ENCODE data around the gene CDA.

DNA sequence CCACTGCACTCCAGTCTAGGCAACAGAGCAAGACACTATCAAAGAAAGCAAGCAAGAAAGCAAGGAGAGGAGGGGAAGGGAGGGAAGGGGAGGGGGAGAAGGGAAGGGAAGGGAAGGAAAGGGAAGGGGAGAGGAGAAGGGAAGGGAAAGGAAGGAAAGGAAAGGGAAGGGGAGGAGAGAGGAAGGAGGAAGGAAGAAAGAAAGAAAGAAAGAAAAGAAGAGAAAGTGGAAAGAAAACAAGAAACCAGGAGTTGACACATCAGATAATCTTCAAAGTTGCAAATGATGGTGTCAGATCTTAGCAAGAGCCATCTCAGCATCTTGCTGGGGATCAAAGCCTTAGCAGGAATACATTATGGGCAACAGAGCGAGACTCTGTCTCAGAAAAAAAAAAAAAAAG, 14.9 kb upstream of the CDA start:
- TF ChIP-seq, protein P1, sequence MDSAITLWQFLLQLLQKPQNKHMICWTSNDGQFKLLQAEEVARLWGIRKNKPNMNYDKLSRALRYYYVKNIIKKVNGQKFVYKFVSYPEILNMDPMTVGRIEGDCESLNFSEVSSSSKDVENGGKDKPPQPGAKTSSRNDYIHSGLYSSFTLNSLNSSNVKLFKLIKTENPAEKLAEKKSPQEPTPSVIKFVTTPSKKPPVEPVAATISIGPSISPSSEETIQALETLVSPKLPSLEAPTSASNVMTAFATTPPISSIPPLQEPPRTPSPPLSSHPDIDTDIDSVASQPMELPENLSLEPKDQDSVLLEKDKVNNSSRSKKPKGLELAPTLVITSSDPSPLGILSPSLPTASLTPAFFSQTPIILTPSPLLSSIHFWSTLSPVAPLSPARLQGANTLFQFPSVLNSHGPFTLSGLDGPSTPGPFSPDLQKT (IDR thresholded peaks at IDR 0.05; ENCODE audit: borderline replicate concordance, low read depth, low read length), result no peak
- TF ChIP-seq, protein P2, sequence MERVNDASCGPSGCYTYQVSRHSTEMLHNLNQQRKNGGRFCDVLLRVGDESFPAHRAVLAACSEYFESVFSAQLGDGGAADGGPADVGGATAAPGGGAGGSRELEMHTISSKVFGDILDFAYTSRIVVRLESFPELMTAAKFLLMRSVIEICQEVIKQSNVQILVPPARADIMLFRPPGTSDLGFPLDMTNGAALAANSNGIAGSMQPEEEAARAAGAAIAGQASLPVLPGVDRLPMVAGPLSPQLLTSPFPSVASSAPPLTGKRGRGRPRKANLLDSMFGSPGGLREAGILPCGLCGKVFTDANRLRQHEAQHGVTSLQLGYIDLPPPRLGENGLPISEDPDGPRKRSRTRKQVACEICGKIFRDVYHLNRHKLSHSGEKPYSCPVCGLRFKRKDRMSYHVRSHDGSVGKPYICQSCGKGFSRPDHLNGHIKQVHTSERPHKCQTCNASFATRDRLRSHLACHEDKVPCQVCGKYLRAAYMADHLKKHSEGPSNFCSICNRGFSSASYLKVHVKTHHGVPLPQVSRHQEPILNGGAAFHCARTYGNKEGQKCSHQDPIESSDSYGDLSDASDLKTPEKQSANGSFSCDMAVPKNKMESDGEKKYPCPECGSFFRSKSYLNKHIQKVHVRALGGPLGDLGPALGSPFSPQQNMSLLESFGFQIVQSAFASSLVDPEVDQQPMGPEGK (tag by site-specific recombination; IDR thresholded peaks at IDR 0.05), result no peak
- TF ChIP-seq, protein P3, sequence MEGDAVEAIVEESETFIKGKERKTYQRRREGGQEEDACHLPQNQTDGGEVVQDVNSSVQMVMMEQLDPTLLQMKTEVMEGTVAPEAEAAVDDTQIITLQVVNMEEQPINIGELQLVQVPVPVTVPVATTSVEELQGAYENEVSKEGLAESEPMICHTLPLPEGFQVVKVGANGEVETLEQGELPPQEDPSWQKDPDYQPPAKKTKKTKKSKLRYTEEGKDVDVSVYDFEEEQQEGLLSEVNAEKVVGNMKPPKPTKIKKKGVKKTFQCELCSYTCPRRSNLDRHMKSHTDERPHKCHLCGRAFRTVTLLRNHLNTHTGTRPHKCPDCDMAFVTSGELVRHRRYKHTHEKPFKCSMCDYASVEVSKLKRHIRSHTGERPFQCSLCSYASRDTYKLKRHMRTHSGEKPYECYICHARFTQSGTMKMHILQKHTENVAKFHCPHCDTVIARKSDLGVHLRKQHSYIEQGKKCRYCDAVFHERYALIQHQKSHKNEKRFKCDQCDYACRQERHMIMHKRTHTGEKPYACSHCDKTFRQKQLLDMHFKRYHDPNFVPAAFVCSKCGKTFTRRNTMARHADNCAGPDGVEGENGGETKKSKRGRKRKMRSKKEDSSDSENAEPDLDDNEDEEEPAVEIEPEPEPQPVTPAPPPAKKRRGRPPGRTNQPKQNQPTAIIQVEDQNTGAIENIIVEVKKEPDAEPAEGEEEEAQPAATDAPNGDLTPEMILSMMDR (tag by site-specific recombination; IDR thresholded peaks at IDR 0.05), result no peak
- TF ChIP-seq ZNF350 (tag by site-specific recombination; IDR thresholded peaks at IDR 0.05) (no peak), YY1 (tag by site-specific recombination; IDR thresholded peaks at IDR 0.05) (no peak), ZNF558 (tag by site-specific recombination; IDR thresholded peaks at IDR 0.05) (no peak), MYNN (tag by site-specific recombination; IDR thresholded peaks at IDR 0.05; ENCODE audit: borderline replicate concordance) (no peak)
- TF ChIP-seq, protein P4, sequence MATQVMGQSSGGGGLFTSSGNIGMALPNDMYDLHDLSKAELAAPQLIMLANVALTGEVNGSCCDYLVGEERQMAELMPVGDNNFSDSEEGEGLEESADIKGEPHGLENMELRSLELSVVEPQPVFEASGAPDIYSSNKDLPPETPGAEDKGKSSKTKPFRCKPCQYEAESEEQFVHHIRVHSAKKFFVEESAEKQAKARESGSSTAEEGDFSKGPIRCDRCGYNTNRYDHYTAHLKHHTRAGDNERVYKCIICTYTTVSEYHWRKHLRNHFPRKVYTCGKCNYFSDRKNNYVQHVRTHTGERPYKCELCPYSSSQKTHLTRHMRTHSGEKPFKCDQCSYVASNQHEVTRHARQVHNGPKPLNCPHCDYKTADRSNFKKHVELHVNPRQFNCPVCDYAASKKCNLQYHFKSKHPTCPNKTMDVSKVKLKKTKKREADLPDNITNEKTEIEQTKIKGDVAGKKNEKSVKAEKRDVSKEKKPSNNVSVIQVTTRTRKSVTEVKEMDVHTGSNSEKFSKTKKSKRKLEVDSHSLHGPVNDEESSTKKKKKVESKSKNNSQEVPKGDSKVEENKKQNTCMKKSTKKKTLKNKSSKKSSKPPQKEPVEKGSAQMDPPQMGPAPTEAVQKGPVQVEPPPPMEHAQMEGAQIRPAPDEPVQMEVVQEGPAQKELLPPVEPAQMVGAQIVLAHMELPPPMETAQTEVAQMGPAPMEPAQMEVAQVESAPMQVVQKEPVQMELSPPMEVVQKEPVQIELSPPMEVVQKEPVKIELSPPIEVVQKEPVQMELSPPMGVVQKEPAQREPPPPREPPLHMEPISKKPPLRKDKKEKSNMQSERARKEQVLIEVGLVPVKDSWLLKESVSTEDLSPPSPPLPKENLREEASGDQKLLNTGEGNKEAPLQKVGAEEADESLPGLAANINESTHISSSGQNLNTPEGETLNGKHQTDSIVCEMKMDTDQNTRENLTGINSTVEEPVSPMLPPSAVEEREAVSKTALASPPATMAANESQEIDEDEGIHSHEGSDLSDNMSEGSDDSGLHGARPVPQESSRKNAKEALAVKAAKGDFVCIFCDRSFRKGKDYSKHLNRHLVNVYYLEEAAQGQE (tag by site-specific recombination; IDR thresholded peaks at IDR 0.05), result no peak

Data from HEK293 (cell line).